22Rv1 (cell line): ENCODE measurements around the gene EIF6.

Experiments
- CTCF ChIP-seq: fragments of 450-650 bp; IDR thresholded peaks from 2 replicates; pipeline ENCODE4 v1.5.1; 2017; ENCODE audit warnings: mild to moderate bottlenecking
- ZFX ChIP-seq: fragments of 450-650 bp; IDR thresholded peaks from 2 replicates; pipeline ENCODE4 v1.6.1; 2017; ENCODE audit warnings: antibody characterized with exemption, borderline replicate concordance

- TF ChIP-seq CTCF (no peak), ZFX (no peak)
These were observed 5.8 kb upstream of the EIF6 start for GRCh38 chr20:35290186-35290886.
